ENCODE measurements around the gene PHF14. TPM values are rescaled to one million over a fixed set of nuclear protein-coding genes. Genes with fewer than 3 reads are reported as not detected.

The PHF14 gene
- total RNA-seq, 1 experiment from 2014 or later: 50.8 TPM

- Histone ChIP-seq H2BK120ac (ENCODE audit: low read depth, low read length, poor library complexity, severe bottlenecking) (no peak overlapping the region), H4K5ac (ENCODE audit: insufficient read length, low read depth, low read length) (no peak overlapping the region), H3K23me2 (ENCODE audit: insufficient read length, low read depth, low read length, poor library complexity, severe bottlenecking) (no peaks in the 10 kb centered on the region), H2AK5ac (ENCODE audit: insufficient read length, low read length) (no peak overlapping the region), H3K14ac (ENCODE audit: insufficient read depth, low read length) (no peak overlapping the region), H2AFZ (ENCODE audit: low read length) (no peak overlapping the region), H3K4me2 (ENCODE audit: insufficient read depth, insufficient read length, low read length) (no peak overlapping the region), H2BK15ac (ENCODE audit: low read depth, low read length) (no peak overlapping the region), H2BK20ac (ENCODE audit: low read depth, low read length, poor library complexity, severe bottlenecking) (no peak overlapping the region), H3K79me2 (ENCODE audit: insufficient read depth, low read length) (no peaks in the 10 kb centered on the region), H3K56ac (ENCODE audit: insufficient read length, low read depth, low read length) (no peak overlapping the region), H3K4ac (ENCODE audit: low read depth, low read length) (no peak overlapping the region), H4K91ac (ENCODE audit: insufficient read length, low read depth, low read length) (no peak overlapping the region), H3T11ph (ENCODE audit: low read length) (no peak overlapping the region), H3K18ac (ENCODE audit: insufficient read length, low read depth, low read length) (no peak overlapping the region), H3K23ac (ENCODE audit: insufficient read length, low read depth, low read length) (no peak overlapping the region), H2BK5ac (ENCODE audit: insufficient read length, low read length) (no peak overlapping the region), H3K27me3 (ENCODE audit: insufficient read depth, low read length) (no peaks in the 10 kb centered on the region), H3K27ac (ENCODE audit: insufficient read length, low read depth, low read length) (no peak overlapping the region), H3K4me1 (ENCODE audit: insufficient read depth, low read length) (no peaks in the 10 kb centered on the region; the same call in 1 of the 2 replicates), H3K79me1 (ENCODE audit: insufficient read depth, low read depth, low read length, poor library complexity, severe bottlenecking) (no peaks in the 10 kb centered on the region), H4K20me1 (ENCODE audit: control insufficient read depth, insufficient read depth, insufficient read length) (no peaks in the 10 kb centered on the region), H3K9me3 (ENCODE audit: control insufficient read depth, low read depth, low read length) (no peaks in the 10 kb centered on the region), H3K9ac (ENCODE audit: extremely low read depth, insufficient read length, low read length) (no peak overlapping the region), H2BK12ac (ENCODE audit: insufficient read length, low read depth, low read length) (no peak overlapping the region), H4K8ac (replicated peaks; ENCODE audit: insufficient read length, low read depth, low read length) (no peak overlapping the region)
- no peak for DNase-seq
- Mint-ChIP-seq H3K27me3 (ENCODE audit: low read depth) (no peaks in the 10 kb centered on the region), H3K4me1 (peaks cover 23% of the 10 kb centered on the region in 2 experiments), H3K36me3 (ENCODE audit: insufficient read depth in 1 of 3, low read depth in 3 of 3) (peaks cover 0 to 5% (median 0%) of the 10 kb centered on the region in 3 experiments; a peak in 2 of 7 replicates), H3K9me3 (no peaks in the 10 kb centered on the region), H3K4me3 (peak overlapping the region in 1 of 2 experiments; percentile 13; a peak in 1 of 5 replicates), H3K27ac (peak overlapping the region; percentile 2 to 44 (median 15); a peak in 5 of 7 replicates)
- TF ChIP-seq CTCF (conservative IDR thresholded peaks at IDR 0.05): no peak
These were observed 154.3 kb downstream of the PHF14 start for GRCh38 chr7:11127988-11128387.

Measured in H9 (cell line).